ENCODE data around the gene CFAP126.
A peak's percentile ranks its signal among the peaks of the same experiment; 100 is the strongest.
"Not testable (repeated sequence)": the region's sequence is repeated elsewhere in the genome, so short reads cannot be mapped to it uniquely, and the experiment has no call there.

CFAP126 gene, protein sequence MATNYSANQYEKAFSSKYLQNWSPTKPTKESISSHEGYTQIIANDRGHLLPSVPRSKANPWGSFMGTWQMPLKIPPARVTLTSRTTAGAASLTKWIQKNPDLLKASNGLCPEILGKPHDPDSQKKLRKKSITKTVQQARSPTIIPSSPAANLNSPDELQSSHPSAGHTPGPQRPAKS

GRCh38 chr1:161367684-161368400 lies at the start of gene CFAP126:
Gene CFAP126 (minus strand): TSS chr1:161367876. CDS start chr1:161367868, 8 bp downstream.
- peak; percentile 75 for DNase-seq (ENCODE audit: low spot score)
- TF ChIP-seq, protein P1, sequence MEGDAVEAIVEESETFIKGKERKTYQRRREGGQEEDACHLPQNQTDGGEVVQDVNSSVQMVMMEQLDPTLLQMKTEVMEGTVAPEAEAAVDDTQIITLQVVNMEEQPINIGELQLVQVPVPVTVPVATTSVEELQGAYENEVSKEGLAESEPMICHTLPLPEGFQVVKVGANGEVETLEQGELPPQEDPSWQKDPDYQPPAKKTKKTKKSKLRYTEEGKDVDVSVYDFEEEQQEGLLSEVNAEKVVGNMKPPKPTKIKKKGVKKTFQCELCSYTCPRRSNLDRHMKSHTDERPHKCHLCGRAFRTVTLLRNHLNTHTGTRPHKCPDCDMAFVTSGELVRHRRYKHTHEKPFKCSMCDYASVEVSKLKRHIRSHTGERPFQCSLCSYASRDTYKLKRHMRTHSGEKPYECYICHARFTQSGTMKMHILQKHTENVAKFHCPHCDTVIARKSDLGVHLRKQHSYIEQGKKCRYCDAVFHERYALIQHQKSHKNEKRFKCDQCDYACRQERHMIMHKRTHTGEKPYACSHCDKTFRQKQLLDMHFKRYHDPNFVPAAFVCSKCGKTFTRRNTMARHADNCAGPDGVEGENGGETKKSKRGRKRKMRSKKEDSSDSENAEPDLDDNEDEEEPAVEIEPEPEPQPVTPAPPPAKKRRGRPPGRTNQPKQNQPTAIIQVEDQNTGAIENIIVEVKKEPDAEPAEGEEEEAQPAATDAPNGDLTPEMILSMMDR (IDR thresholded peaks at IDR 0.05): no peak
- Histone ChIP-seq H3K4me3 (no peak within 1 kb of the TSS), H3K27ac (peak within 1 kb of the TSS; percentile 52 to 74)

GRCh38 chr1:161413050-161413449 lies 45.4 kb upstream of the CFAP126 start:
- H3K4me3 ChIP-seq; H3K27ac ChIP-seq; DNase-seq (ENCODE audit: low spot score): not testable (repeated sequence)

- not testable (repeated sequence) for H3K4me3 ChIP-seq; H3K27ac ChIP-seq; DNase-seq (ENCODE audit: low spot score)
Observed at GRCh38 chr1:161410636-161410970, 42.9 kb upstream of the CFAP126 start.

DNA sequence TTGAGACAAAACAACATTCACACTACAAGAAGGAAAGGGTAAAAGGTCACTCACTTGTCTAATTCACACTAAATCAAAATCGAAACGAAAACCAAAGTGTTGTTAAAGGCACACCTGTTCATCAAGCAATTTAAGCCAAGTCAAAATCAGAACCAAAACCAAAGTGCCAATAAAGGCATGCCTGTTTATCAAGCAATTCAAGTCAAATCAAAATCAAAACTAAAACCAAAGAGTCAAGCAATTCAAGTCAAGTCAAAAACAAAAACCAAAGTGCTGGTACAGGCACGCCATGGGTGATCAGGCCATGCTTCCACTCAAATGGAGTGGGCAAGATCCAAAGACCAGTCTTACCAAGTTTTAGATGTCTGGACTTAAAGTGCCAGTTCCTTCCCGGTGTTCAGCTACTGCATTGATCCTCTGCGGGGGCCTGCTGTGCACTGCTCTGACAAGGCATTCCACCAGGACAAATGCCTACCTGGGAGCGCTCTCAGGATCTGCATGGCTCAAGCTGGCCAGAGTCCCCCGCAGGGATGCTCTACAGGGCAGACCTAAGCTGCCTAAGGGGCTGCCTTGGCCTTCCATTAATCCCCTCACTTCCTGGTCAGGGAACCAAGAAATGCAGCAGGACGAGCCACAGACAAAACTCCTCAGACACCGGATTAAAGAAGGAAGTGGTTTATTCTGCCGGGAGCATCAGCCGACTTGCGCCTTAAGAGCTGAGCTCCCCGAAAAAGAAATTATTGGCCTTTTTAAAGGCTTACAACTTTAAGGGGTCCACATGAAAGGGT lies 42.4 kb upstream of the CFAP126 start:
- not testable (repeated sequence) for DNase-seq (ENCODE audit: low spot score); H3K27ac ChIP-seq; H3K4me3 ChIP-seq

GRCh38 chr1:161408429-161409052 lies 40.9 kb upstream of the CFAP126 start:
- Histone ChIP-seq H3K27ac (no peak overlapping the region), H3K4me3 (no peak overlapping the region)
- TF ChIP-seq, protein P1 (IDR thresholded peaks at IDR 0.05): no peak

GRCh38 chr1:161407451-161407985 lies 39.8 kb upstream of the CFAP126 start:
- Histone ChIP-seq H3K27ac (no peak overlapping the region), H3K4me3 (no peak overlapping the region)
- TF ChIP-seq, protein P1 (IDR thresholded peaks at IDR 0.05): no peak
- DNase-seq (ENCODE audit: low spot score): no peak

More at GRCh38 chr1:161408429-161409052, 40.9 kb upstream of the CFAP126 start:
- no peak for DNase-seq (ENCODE audit: low spot score)

GRCh38 chr1:161406551-161406950 lies 38.9 kb upstream of the CFAP126 start:
- DNase-seq (ENCODE audit: low spot score); H3K4me3 ChIP-seq; H3K27ac ChIP-seq: not testable (repeated sequence)

DNA sequence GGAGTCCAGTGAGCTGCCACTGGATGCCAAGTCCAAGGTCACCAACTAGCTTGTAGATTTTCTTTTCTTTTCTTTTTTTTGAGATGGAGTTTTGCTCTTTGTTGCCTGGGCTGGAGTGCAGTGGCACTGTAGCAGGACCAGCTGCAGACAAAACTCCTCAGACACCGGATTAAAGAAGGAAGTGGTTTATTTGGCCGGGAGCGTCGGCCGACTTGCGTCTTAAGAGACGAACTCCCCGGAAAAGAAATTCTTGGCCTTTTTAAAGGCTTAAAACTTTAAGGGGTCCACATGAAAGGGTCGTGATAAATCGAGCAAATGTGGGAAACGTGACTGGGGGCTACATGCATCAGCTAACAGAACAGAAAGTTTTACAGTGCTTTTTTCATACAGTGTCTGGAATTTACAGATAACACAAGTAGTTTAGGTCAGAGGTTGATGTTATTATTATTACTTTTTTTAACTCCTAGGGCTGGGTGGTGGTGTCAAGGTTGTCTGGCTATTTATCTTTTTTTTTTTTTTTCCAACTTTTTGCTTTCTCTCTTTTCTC lies 36.4 kb upstream of the CFAP126 start:
- DNase-seq (ENCODE audit: low spot score): no peak
- Histone ChIP-seq H3K4me3 (no peak overlapping the region), H3K27ac (no peak overlapping the region)
- TF ChIP-seq, protein P1 (IDR thresholded peaks at IDR 0.05): no peak

Measured in coronary artery (tissue), 2 donors.